Calu3 (cell line): Measurements from ENCODE around the gene RDH16. TPM values are rescaled to one million over a fixed set of nuclear protein-coding genes. Genes with fewer than 3 reads are reported as not detected.
"Not testable (repeated sequence)": the region's sequence is repeated elsewhere in the genome, so short reads cannot be mapped to it uniquely, and the experiment has no call there.

Experiments
- BruUV-seq: library from RNA; stranded (reverse); fragments of 400-500 nt; replicated peaks from 2 replicates; lab custom pipeline; 2021; lab: Mats Ljungman, UMichigan
- CTCF ChIA-PET: fragments of 300-600 bp; sonication (Branson Sonifier 250); formaldehyde crosslinking; loops from one replicate; lab custom pipeline; 2022; ENCODE audit warnings: antibody characterized with exemption; lab: Charles Lee
- DNase-seq: peaks from one replicate; pipeline ENCODE4 v3.0.0; 2022
- H3K27ac Mint-ChIP-seq: one replicate; pipeline ENCODE4 v1.8.0; 2022; ENCODE audit warnings: mixed read lengths; ENCODE audit not compliant: unreplicated experiment
- H3K27me3 Mint-ChIP-seq: one replicate; pipeline ENCODE4 v1.8.0; 2022; ENCODE audit warnings: mixed read lengths; ENCODE audit not compliant: unreplicated experiment
- H3K36me3 Mint-ChIP-seq: one replicate; pipeline ENCODE4 v1.8.0; 2022; ENCODE audit warnings: mild to moderate bottlenecking, moderate library complexity, mixed read lengths; ENCODE audit not compliant: insufficient read depth, unreplicated experiment
- H3K4me1 Mint-ChIP-seq: one replicate; pipeline ENCODE4 v1.8.0; 2022; ENCODE audit warnings: mild to moderate bottlenecking, low read depth, mixed read lengths; ENCODE audit not compliant: unreplicated experiment
- H3K4me3 Mint-ChIP-seq: one replicate; pipeline ENCODE4 v1.8.0; 2022; ENCODE audit warnings: mild to moderate bottlenecking, low read depth, moderate library complexity, mixed read lengths; ENCODE audit not compliant: unreplicated experiment
- H3K9me3 Mint-ChIP-seq: one replicate; pipeline ENCODE4 v1.8.0; 2022; ENCODE audit warnings: low read depth, mixed read lengths; ENCODE audit not compliant: unreplicated experiment
- intact Hi-C: fragments of 100-400 bp; cut with micrococcal nuclease; formaldehyde crosslinking; loops from one replicate; pipeline ENCODE4 v1.10.0; 2022; ENCODE audit not compliant: unreplicated experiment
- total RNA-seq: library from RNA; stranded (reverse); gene quantifications from 2 replicates; pipeline ENCODE4 v1.2.3, GENCODE V29; 2022
- TF ChIP-seq, protein P1 (sequence below): fragments of 200-600 bp; IDR thresholded peaks from one replicate; pipeline ENCODE4 v1.8.0; 2022; ENCODE audit warnings: antibody characterized with exemption; ENCODE audit not compliant: unreplicated experiment

Gene RDH16
- total RNA-seq, 1 experiment from 2014 or later, result 0.28 TPM

DNA sequence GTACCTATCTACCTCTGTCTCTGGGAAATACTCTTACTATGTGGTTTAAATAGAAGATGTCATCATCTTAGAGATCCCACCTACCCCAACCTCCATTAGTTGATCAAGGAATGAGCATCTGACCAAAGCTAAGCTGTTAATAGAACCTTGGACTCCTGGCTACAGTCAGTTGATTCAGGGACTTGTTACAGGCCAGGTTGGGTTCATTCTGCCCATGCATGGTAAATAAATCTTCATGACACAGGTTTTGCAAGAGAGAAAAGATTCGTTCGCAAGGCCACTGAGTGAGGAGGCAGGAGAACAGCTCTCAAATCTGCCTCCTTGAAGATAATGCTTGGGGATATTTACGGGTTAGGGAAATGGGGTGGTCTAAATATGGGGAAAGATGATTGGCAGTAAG, 42.7 kb downstream of the RDH16 start:
- H3K4me3 Mint-ChIP-seq, result no peak overlapping the region
- intact Hi-C loops, result no loop called here
- no peak for DNase-seq
- CTCF ChIA-PET, result no interaction called here
- TF ChIP-seq, protein P1, sequence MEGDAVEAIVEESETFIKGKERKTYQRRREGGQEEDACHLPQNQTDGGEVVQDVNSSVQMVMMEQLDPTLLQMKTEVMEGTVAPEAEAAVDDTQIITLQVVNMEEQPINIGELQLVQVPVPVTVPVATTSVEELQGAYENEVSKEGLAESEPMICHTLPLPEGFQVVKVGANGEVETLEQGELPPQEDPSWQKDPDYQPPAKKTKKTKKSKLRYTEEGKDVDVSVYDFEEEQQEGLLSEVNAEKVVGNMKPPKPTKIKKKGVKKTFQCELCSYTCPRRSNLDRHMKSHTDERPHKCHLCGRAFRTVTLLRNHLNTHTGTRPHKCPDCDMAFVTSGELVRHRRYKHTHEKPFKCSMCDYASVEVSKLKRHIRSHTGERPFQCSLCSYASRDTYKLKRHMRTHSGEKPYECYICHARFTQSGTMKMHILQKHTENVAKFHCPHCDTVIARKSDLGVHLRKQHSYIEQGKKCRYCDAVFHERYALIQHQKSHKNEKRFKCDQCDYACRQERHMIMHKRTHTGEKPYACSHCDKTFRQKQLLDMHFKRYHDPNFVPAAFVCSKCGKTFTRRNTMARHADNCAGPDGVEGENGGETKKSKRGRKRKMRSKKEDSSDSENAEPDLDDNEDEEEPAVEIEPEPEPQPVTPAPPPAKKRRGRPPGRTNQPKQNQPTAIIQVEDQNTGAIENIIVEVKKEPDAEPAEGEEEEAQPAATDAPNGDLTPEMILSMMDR, result no peak
- BruUV-seq, result no TSS peak
- H3K4me1 Mint-ChIP-seq, result no peaks in the 10 kb centered on the region
- peaks cover 4% of the 10 kb centered on the region for H3K9me3 Mint-ChIP-seq
- H3K27me3 Mint-ChIP-seq, result peaks cover 52% of the 10 kb centered on the region
- no peaks in the 10 kb centered on the region for H3K36me3 Mint-ChIP-seq
- no peak overlapping the region for H3K27ac Mint-ChIP-seq

DNA sequence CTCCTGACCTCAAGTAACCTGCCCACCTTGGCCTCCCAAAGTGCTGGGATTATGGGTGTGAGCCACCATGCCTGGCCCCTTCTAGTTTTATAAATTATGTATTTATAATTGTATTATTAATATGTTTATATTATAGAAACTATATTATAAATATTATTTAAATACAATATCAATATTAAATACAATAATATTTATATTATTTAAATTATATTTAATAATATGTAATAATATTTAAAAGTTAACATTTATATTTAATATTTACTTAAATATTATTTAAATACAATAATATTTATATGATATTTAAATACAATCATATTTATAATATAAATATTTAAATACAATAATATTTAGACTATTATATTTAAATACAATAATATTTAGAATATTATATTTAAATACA, 43.2 kb downstream of the RDH16 start:
- intact Hi-C loops, result no loop called here
- no TSS peak for BruUV-seq
- TF ChIP-seq, protein P1, result no peak
- no peak overlapping the region for H3K4me3 Mint-ChIP-seq
- CTCF ChIA-PET, result no interaction called here
- H3K4me1 Mint-ChIP-seq, result no peaks in the 10 kb centered on the region
- H3K9me3 Mint-ChIP-seq, result peaks cover 6% of the 10 kb centered on the region
- DNase-seq, result no peak
- H3K27me3 Mint-ChIP-seq, result peaks cover 57% of the 10 kb centered on the region
- H3K27ac Mint-ChIP-seq, result no peak overlapping the region
- H3K36me3 Mint-ChIP-seq, result no peaks in the 10 kb centered on the region

DNA sequence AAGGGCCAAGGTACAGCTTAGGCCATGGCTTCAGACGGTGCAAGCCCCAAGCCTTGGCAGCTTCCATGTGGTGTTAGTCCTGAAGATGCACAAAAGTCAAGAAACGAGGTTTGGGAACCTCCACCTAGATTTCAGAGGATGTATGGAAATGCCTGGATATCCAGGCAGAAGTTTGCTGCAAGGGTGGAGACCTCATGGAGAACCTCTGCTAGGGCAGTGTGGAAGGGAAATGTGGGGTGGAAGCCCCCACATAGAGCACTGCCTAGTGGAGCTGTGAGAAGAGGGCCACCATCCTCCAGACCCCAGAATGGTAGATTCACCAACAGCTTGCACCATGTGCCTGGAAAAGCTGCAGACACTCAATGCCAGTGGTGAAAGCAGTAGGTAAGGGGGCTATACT, 48.0 kb downstream of the RDH16 start:
- intact Hi-C loops, CTCF ChIA-PET, H3K9me3 Mint-ChIP-seq, BruUV-seq, DNase-seq, H3K4me3 Mint-ChIP-seq, H3K27ac Mint-ChIP-seq, H3K36me3 Mint-ChIP-seq, H3K4me1 Mint-ChIP-seq: not testable (repeated sequence)
- peaks cover 55% of the 10 kb centered on the region for H3K27me3 Mint-ChIP-seq

DNA sequence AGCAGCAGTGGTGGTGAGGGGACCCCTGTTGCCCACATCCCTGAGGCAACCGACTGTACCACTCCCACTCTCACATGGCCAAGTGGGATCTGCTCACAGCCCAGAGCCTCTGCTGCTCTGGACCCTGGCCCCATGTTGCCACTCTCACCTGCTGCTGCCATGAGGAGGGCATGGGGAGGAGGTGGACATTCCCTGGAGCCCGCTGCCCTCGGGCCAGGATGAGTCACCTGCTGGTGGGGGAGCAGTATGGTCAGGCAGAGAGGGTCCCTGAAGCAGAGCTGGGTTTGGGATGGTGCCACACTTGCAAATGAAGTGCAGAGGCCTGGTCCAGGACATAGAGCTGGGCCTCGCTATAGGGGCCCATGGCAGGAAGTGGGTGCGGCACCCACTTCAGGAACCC, 49.3 kb downstream of the RDH16 start:
- TF ChIP-seq, protein P1, result no peak
- H3K4me3 Mint-ChIP-seq, result no peak overlapping the region
- DNase-seq, result no peak
- H3K9me3 Mint-ChIP-seq, result peaks cover 6% of the 10 kb centered on the region
- CTCF ChIA-PET, result no interaction called here
- no peaks in the 10 kb centered on the region for H3K4me1 Mint-ChIP-seq
- no TSS peak for BruUV-seq
- H3K36me3 Mint-ChIP-seq, result no peaks in the 10 kb centered on the region
- H3K27ac Mint-ChIP-seq, result no peak overlapping the region
- H3K27me3 Mint-ChIP-seq, result peaks cover 54% of the 10 kb centered on the region
- intact Hi-C loops, result no loop called here

DNA sequence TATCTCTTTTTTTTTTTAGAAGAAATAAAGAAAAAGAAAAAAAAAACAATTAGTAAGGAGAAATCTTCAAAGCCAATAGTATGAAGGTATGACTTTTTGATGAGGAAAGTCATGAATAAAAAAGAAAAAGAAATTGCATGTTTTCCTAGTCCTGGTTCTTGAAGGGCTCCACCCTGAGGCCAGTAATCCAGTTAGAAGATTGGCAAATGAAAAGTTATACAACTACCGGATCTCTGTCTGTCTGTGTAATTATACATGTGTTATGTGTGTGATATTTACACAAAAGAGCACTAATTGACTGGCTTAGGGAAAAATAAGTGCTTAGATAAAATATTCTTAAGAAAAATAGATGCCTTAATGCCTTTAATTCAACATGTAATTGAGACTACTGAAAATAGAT, 51.6 kb downstream of the RDH16 start:
- no peak overlapping the region for H3K27ac Mint-ChIP-seq
- BruUV-seq, result no TSS peak
- intact Hi-C loops, result no loop called here
- no peak for DNase-seq
- peaks cover 3% of the 10 kb centered on the region for H3K36me3 Mint-ChIP-seq
- peaks cover 12% of the 10 kb centered on the region for H3K9me3 Mint-ChIP-seq
- H3K4me1 Mint-ChIP-seq, result no peaks in the 10 kb centered on the region
- TF ChIP-seq, protein P1, result no peak
- H3K27me3 Mint-ChIP-seq, result peaks cover 36% of the 10 kb centered on the region
- CTCF ChIA-PET, result no interaction called here
- H3K4me3 Mint-ChIP-seq, result no peak overlapping the region
